Measurements from ENCODE around the gene PRIMA1. TPM values are rescaled to one million over a fixed set of nuclear protein-coding genes. Genes with fewer than 3 reads are reported as not detected.

The PRIMA1 gene
- polyA plus RNA-seq, 1 of the 3 experiments (the other 2 are of a cell fraction): 0.18 TPM

- no peak for TF ChIP-seq REST (IDR thresholded peaks at IDR 0.05; ENCODE audit: low read depth, low read length)
- TF ChIP-seq SIN3A (IDR thresholded peaks at IDR 0.05; ENCODE audit: borderline replicate concordance, low read depth, low read length): no peak
Measured at GRCh38 chr14:93764211-93764659, 24.1 kb downstream of the PRIMA1 start (continued).

GRCh38 chr14:93759719-93760307 is 28.5 kb downstream of the PRIMA1 start:
- no peaks in the 10 kb centered on the region for H3K9me2 ChIP-seq
- peaks cover 0 to 53% of the 10 kb centered on the region in 2 experiments; a peak in 1 of 4 replicates for H3K4me1 ChIP-seq (ENCODE audit: control insufficient read depth in 1 of 2, insufficient read depth in 2 of 2, low read depth in 1 of 2, low read length in 1 of 2)
- no peaks in the 10 kb centered on the region for H3F3A ChIP-seq (replicated peaks; ENCODE audit: insufficient read depth)
- H3K27ac ChIP-seq (ENCODE audit: low read depth in 2 of 2, low read length in 1 of 2): peak overlapping the region in 1 of 2 experiments; percentile 91; a peak in 2 of 4 replicates
- H4K20me1 ChIP-seq (ENCODE audit: insufficient read depth): no peaks in the 10 kb centered on the region
- CTCF ChIA-PET: interaction anchor here (0.9 to 3.5 kb wide), 4 partner anchors 10 to 134 kb away, joined by 3 to 15 read pairs (median 9); partner anchors contain the start of gene PRIMA1
- H3K36me3 ChIP-seq (replicated peaks in 1 of 2; ENCODE audit: control insufficient read depth in 1 of 2, insufficient read depth in 2 of 2, low read length in 1 of 2): no peaks in the 10 kb centered on the region
- no peaks in the 10 kb centered on the region for H3K9me3 ChIP-seq
- no peaks in the 10 kb centered on the region for H3K79me2 ChIP-seq (ENCODE audit: insufficient read depth)
- H3K4me3 ChIP-seq (ENCODE audit: low read depth in 2 of 2, low read length in 1 of 2): no peak overlapping the region
- H3K27me3 ChIP-seq (ENCODE audit: insufficient read depth): no peaks in the 10 kb centered on the region
- 20% methylated on average over 9 of the region's 15 CpGs for WGBS (ENCODE audit: low lambda C conversion rate)
- H3K4me2 ChIP-seq: no peak overlapping the region
- TF ChIP-seq GABPA (IDR thresholded peaks at IDR 0.05; ENCODE audit: low read depth): no peak
- no peak for TF ChIP-seq ELF1 (IDR thresholded peaks at IDR 0.05)
- TF ChIP-seq USF2 (IDR thresholded peaks at IDR 0.05; ENCODE audit: borderline replicate concordance, low read depth, low read length): no peak
- TF ChIP-seq RCOR1 (IDR thresholded peaks at IDR 0.05; ENCODE audit: low read length): peak; percentile 7; the same call in 1 of the 2 replicates
- peak; percentile 61 for DNase-seq
- H2AFZ ChIP-seq (ENCODE audit: low read depth): no peak overlapping the region
- no peak overlapping the region for H3K9ac ChIP-seq
- POLR2A ChIA-PET: interaction anchor here (1.2 to 1.6 kb wide), 4 partner anchors 11 to 135 kb away, joined by 3 to 15 read pairs (median 4); no protein-coding TSS in a partner anchor

GRCh38 chr14:93757206-93757605 is 31.1 kb downstream of the PRIMA1 start:
- peaks cover 0 to 47% of the 10 kb centered on the region in 2 experiments; a peak in 1 of 4 replicates for H3K4me1 ChIP-seq (ENCODE audit: control insufficient read depth in 1 of 2, insufficient read depth in 2 of 2, low read depth in 1 of 2, low read length in 1 of 2)
- no peak overlapping the region for H2AFZ ChIP-seq (ENCODE audit: low read depth)
- no peak for DNase-seq
- no peaks in the 10 kb centered on the region for H3F3A ChIP-seq (replicated peaks; ENCODE audit: insufficient read depth)
- no peak overlapping the region for H3K27ac ChIP-seq (ENCODE audit: low read depth in 2 of 2, low read length in 1 of 2)
- H3K9me2 ChIP-seq: no peaks in the 10 kb centered on the region
- H3K79me2 ChIP-seq (ENCODE audit: insufficient read depth): no peaks in the 10 kb centered on the region
- H3K4me3 ChIP-seq (ENCODE audit: low read depth in 2 of 2, low read length in 1 of 2): no peak overlapping the region
- no peaks in the 10 kb centered on the region for H3K9me3 ChIP-seq
- no peaks in the 10 kb centered on the region for H3K36me3 ChIP-seq (replicated peaks in 1 of 2; ENCODE audit: control insufficient read depth in 1 of 2, insufficient read depth in 2 of 2, low read length in 1 of 2)
- H4K20me1 ChIP-seq (ENCODE audit: insufficient read depth): no peaks in the 10 kb centered on the region
- no peak overlapping the region for H3K9ac ChIP-seq
- no peaks in the 10 kb centered on the region for H3K27me3 ChIP-seq (ENCODE audit: insufficient read depth)
- ChIA-PET POLR2A (no interaction called here), CTCF (interaction anchor here (1.9 kb wide), 1 partner anchor 102 kb away, joined by 5 read pairs; no protein-coding TSS in a partner anchor)
- WGBS (ENCODE audit: low lambda C conversion rate): 52% methylated on average over 12 of the region's 12 CpGs
- no peak overlapping the region for H3K4me2 ChIP-seq
- no peak for TF ChIP-seq MEF2A (IDR thresholded peaks at IDR 0.05; ENCODE audit: borderline replicate concordance, low read depth)
- TF ChIP-seq EP300 (IDR thresholded peaks at IDR 0.05; ENCODE audit: borderline replicate concordance in 1 of 2, low read depth in 1 of 2, low read length in 1 of 2): no peak
- no peak for TF ChIP-seq FOXJ3 (CRISPR knock-in tag; IDR thresholded peaks at IDR 0.05)
- TF ChIP-seq MXI1 (IDR thresholded peaks at IDR 0.05; ENCODE audit: low read depth, low read length): no peak
- no peak for TF ChIP-seq TCF12 (IDR thresholded peaks at IDR 0.05)
- TF ChIP-seq USF1 (IDR thresholded peaks at IDR 0.05; ENCODE audit: borderline replicate concordance, low read depth): no peak

Data from SK-N-SH (cell line).